Fibroblast of villous mesenchyme (primary cell): ENCODE measurements around the gene MFGE8. TPM values are rescaled to one million over a fixed set of nuclear protein-coding genes. Genes with fewer than 3 reads are reported as not detected.

Experiments
- DNase-seq: peaks from one replicate; pipeline ENCODE4 v3.0.0-alpha.2; 2010; ENCODE audit warnings: low read depth
- H3K4me3 ChIP-seq: 2 replicates; pipeline ENCODE4 v1.5.1; 2011; ENCODE audit warnings: low read depth, mild to moderate bottlenecking, low read length
- total RNA-seq: library from RNA; depleted of rRNA; stranded (reverse); fragments of >200 nt; gene quantifications from 2 replicates; pipeline ENCODE4 v1.2.3, GENCODE V29; 2012
- TF ChIP-seq, protein P1 (sequence below): IDR thresholded peaks from 2 replicates; pipeline ENCODE4 v1.5.1; 2012; ENCODE audit warnings: low read depth, mild to moderate bottlenecking, low read length; ENCODE audit not compliant: insufficient read depth

Gene MFGE8
- total RNA-seq, 1 donor: 158 TPM

DNA sequence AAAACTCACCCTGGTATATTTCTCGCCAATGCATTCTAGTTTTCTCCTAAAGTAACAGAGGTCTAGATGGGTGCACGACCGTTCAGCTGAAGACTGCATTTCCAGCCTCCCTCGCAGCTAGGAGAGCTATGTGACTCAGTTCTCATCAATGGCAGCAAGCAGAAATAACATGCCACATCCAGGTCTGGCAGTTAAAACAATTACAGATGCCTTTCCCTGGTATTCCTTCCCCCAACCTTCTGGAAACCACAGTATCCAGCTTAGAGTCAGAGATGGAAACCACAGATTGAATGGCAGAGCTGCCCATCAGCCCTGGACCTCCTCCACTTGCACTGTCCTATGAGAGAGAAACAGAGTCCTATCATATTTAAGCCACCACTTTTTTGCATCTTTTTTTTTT is 22.7 kb downstream of the MFGE8 start:
- TF ChIP-seq, protein P1, sequence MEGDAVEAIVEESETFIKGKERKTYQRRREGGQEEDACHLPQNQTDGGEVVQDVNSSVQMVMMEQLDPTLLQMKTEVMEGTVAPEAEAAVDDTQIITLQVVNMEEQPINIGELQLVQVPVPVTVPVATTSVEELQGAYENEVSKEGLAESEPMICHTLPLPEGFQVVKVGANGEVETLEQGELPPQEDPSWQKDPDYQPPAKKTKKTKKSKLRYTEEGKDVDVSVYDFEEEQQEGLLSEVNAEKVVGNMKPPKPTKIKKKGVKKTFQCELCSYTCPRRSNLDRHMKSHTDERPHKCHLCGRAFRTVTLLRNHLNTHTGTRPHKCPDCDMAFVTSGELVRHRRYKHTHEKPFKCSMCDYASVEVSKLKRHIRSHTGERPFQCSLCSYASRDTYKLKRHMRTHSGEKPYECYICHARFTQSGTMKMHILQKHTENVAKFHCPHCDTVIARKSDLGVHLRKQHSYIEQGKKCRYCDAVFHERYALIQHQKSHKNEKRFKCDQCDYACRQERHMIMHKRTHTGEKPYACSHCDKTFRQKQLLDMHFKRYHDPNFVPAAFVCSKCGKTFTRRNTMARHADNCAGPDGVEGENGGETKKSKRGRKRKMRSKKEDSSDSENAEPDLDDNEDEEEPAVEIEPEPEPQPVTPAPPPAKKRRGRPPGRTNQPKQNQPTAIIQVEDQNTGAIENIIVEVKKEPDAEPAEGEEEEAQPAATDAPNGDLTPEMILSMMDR: no peak
- H3K4me3 ChIP-seq: no peak overlapping the region
- no peak for DNase-seq

DNA sequence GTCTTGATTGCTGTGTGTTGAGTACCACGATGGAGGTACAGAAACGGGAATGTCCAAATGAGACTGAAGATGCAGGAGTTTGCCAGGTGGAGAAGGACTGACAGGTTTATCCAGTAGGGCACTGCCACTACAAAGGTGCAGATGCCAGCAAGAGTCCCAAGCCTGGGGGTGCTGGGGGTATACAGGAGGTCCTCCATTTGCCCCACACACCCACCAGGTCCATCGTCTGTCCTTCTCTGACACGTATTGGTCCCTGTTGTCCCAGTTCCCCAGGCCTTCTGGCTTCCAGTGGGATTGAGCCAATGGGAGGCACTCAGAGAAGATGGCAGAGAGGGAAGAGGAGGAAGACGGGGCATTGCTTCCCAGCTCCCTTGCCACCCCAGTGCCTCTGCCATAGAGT is 24.5 kb downstream of the MFGE8 start:
- DNase-seq: no peak
- H3K4me3 ChIP-seq: no peak overlapping the region
- TF ChIP-seq, protein P1: no peak

DNA sequence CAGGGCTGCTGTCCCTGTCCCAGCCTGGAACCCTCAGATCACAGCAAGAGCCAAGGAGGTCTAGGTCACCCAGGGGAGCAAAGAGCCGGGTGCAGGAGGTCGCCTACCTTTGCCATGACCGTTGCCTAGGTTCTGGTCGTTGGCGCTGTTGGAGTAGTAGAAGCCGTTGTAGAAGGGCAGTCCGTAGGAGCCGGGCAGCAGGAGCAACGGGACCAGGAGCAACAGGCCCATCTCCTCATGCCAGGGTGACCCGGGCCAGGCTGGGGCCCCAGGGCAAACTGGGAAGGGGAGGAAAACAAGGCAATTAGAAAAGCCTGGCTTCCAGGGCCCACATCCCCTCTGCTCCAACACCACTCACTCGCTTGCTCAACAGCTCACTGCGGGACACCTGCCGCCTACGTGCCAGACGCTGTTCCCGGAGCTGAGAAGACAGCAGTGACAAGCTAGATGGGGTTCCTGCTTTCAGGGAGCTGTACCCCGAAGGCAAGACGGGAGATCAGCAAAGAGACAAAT is 26.1 kb downstream of the MFGE8 start:
- no peak for DNase-seq
- H3K4me3 ChIP-seq: no peak overlapping the region
- TF ChIP-seq, protein P1: no peak

DNA sequence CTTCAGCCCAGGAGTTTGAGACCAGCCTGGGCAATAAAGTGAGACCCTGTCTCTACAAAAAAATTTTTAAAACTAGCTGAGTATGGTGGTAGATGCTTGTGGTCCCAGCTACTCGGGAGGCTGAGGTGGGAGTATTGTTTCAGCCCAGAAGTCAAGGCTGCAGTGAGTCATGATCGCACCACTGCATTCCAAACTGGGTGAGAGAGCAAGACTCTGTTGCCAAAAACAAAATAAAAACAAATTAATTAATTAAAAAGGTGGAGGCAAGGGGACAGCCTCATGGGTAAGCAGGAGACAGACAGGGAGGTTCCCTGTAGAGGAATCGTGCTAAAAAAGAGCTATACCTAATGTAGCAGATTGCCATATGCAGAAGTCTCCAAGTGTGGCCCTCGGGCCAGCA is 30.4 kb downstream of the MFGE8 start:
- peak; percentile 39 for DNase-seq
- TF ChIP-seq, protein P1: no peak

DNA sequence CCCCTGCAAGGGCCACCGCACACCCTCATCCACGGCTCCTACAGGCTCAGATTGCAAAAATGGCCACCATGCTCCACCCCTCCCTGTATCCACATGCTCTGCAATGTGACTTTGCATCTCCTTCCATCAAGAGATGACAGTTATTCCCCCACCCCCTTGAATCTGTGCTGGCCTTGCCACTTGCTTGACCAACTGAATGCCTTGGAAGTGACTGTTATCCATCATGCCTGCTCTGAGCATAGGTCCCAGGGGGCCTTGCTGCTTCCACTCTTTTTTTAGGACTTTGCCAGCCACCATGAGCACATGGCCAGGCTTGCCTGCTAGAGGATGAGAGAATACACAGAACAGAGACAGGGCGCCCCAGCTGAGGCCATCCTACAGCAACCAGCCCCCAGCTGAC is 31.4 kb downstream of the MFGE8 start:
- no peak overlapping the region for H3K4me3 ChIP-seq
- DNase-seq: no peak
- TF ChIP-seq, protein P1: no peak

More for the DNA sequence above, 30.4 kb downstream of the MFGE8 start:
- no peak overlapping the region for H3K4me3 ChIP-seq

DNA sequence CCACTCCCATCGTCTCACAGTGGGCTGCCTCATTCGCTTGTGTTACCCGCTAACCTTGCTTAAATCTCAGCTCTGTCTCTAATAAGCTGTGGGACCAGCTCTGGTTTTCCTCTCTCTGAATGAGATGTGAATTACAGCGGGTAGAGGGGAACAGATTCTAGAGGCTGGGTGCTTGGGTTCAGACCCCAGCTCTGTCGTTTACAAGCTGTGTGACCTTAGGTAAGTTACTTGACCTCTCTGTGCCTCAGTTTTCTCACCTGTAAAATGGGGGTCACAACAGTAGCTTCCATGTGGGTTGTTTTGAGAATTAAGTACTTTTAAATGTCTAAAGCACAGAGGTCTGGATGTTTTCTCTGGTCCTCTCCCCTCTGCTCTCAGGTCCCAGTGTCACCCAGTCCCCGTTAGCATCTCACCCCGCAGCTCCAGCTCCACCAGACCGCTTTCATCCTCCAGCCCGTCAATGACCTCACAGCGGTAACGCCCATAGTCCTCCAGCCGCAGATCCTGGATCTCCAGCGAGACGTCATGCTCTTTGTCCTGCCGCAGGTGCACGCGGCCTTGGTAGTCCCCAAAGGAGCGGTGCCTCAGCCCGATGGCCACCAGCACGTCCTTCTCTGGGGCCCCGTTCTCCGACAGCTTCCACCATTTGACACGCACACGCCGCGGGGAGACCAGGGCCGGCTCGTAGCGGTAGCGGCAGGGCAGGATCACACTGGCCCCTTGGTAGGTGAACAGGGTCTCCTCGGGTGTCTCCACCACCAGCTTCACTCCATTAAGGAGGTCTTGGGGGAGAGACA is 32.0 kb downstream of the MFGE8 start:
- H3K4me3 ChIP-seq: no peak overlapping the region
- DNase-seq: no peak
- TF ChIP-seq, protein P1: no peak
